Globus pallidus (tissue), 1 donor: Measurements from ENCODE around the gene CTCF.

ENCODE experiments used
- DNase-seq: peaks from one replicate; pipeline ENCODE4 v3.0.0-alpha.2; 2015; ENCODE audit warnings: low spot score

The CTCF gene

GRCh38 chr16:67594956-67595355 lies 32.6 kb downstream of the CTCF start:
- no peak for DNase-seq

- DNase-seq = no peak
Measured at GRCh38 chr16:67598527-67598926, 36.2 kb downstream of the CTCF start.

GRCh38 chr16:67605641-67606040 lies 43.3 kb downstream of the CTCF start:
- DNase-seq = no peak

- no peak for DNase-seq
Measured at GRCh38 chr16:67606632-67607031, 44.3 kb downstream of the CTCF start.

- DNase-seq = no peak
Measured at GRCh38 chr16:67608364-67608763, 46.0 kb downstream of the CTCF start.

- no peak for DNase-seq
Measured at GRCh38 chr16:67613808-67614207, 51.5 kb downstream of the CTCF start.

- no peak for DNase-seq
Measured at GRCh38 chr16:67628216-67628615, 65.9 kb downstream of the CTCF start.

GRCh38 chr16:67632415-67633172 lies 70.3 kb downstream of the CTCF start:
- no peak for DNase-seq

GRCh38 chr16:67636713-67637112 lies 74.4 kb downstream of the CTCF start:
- no peak for DNase-seq

GRCh38 chr16:67637625-67638024 lies 75.3 kb downstream of the CTCF start:
- DNase-seq = no peak

- DNase-seq = peak; percentile 75
Measured at GRCh38 chr16:67641779-67642708, 79.7 kb downstream of the CTCF start.

- DNase-seq = no peak
Measured at GRCh38 chr16:67644038-67644437, 81.7 kb downstream of the CTCF start.

- no peak for DNase-seq
Measured at GRCh38 chr16:67645397-67646121, 83.2 kb downstream of the CTCF start.

- no peak for DNase-seq
Measured at GRCh38 chr16:67647111-67647651, 84.9 kb downstream of the CTCF start.

- DNase-seq = no peak
Measured at GRCh38 chr16:67647681-67648080, 85.4 kb downstream of the CTCF start.

- DNase-seq = no peak
Measured at GRCh38 chr16:67648088-67648763, 85.9 kb downstream of the CTCF start.

- DNase-seq = no peak
Measured at GRCh38 chr16:67648764-67649407, 86.6 kb downstream of the CTCF start.

GRCh38 chr16:67649494-67649931 lies 87.2 kb downstream of the CTCF start:
- DNase-seq = no peak

- DNase-seq = no peak
Measured at GRCh38 chr16:67650023-67650422, 87.7 kb downstream of the CTCF start.

- DNase-seq = no peak
Measured at GRCh38 chr16:67651039-67651438, 88.7 kb downstream of the CTCF start.

- no peak for DNase-seq
Measured at GRCh38 chr16:67651847-67652246, 89.5 kb downstream of the CTCF start.
